Measurements from ENCODE around the gene RAPGEF1.

DNA sequence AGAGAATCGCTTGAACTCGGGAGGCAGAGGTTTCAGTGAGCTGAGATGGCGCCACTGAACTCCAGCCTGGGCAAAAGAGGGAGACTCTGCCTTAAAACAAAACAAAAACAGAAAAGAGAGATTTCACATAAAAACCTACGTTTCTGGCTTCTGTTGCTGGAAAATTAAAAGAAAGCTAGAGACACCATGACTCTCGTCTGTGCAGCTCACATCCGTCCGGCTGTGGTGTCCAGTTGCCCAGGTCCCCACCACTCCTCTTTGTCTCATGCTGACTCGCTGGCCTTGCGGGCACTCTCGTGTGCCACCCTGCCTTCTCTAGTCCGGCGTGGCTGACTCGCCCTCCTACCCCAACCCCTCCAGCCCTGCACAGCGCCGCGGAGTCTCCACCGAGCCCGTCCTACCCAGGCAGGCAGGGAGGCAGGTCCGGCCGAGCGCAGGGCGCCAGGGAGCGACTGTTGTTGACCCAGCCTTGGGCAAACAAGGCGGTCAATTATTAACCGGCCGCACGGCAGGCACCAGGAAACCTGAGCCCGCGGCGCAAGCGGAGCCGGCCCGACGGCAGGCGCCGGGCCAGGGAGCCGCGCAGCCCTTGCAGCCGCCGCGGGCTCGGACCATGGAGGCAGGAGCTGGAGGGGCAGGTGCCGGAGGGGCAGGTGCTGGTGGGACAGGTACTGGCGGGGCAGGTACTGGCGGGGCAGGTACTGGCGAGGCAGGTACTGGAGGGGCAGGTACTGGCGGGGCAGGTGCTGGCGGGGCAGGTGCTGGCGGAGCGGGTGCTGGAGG is 194.7 kb downstream of the RAPGEF1 start, which contains the start of gene PRRT1B:
- TF ChIP-seq, protein P1, sequence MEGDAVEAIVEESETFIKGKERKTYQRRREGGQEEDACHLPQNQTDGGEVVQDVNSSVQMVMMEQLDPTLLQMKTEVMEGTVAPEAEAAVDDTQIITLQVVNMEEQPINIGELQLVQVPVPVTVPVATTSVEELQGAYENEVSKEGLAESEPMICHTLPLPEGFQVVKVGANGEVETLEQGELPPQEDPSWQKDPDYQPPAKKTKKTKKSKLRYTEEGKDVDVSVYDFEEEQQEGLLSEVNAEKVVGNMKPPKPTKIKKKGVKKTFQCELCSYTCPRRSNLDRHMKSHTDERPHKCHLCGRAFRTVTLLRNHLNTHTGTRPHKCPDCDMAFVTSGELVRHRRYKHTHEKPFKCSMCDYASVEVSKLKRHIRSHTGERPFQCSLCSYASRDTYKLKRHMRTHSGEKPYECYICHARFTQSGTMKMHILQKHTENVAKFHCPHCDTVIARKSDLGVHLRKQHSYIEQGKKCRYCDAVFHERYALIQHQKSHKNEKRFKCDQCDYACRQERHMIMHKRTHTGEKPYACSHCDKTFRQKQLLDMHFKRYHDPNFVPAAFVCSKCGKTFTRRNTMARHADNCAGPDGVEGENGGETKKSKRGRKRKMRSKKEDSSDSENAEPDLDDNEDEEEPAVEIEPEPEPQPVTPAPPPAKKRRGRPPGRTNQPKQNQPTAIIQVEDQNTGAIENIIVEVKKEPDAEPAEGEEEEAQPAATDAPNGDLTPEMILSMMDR (IDR thresholded peaks at IDR 0.05; ENCODE audit: poor library complexity, severe bottlenecking): no peak
- TF ChIP-seq REST (IDR thresholded peaks at IDR 0.05; ENCODE audit: borderline replicate concordance) (no peak), RAD21 (conservative IDR thresholded peaks at IDR 0.05) (no peak), EP300 (conservative IDR thresholded peaks at IDR 0.05; ENCODE audit: poor library complexity, severe bottlenecking) (no peak)
